Activated naive CD4-positive, alpha-beta T cell treated with anti-CD3 and anti-CD28 coated beads, Interleukin-2, amount 10 ng/mL, durations not matched to agents 7 days and 5 days (primary cell): ENCODE measurements around the gene SEL1L.
"Not testable (repeated sequence)": the region's sequence is repeated elsewhere in the genome, so short reads cannot be mapped to it uniquely, and the experiment has no call there.

ENCODE experiments used
- CTCF ChIA-PET: fragments of 350-600 bp; sonication (Branson Sonifier 250); formaldehyde crosslinking; loops from one replicate; lab custom pipeline; 2021; ENCODE audit warnings: antibody characterized with exemption; lab: Charles Lee
- DNase-seq: peaks from one replicate; pipeline ENCODE4 v3.0.0-alpha.2; 2020
- H3K27ac Mint-ChIP-seq: one replicate; pipeline ENCODE4 v1.8.0; 2021; ENCODE audit warnings: mild to moderate bottlenecking, moderate library complexity, mixed read lengths
- H3K27me3 Mint-ChIP-seq: one replicate; pipeline ENCODE4 v1.8.0; 2021; ENCODE audit warnings: mild to moderate bottlenecking, mixed read lengths
- H3K36me3 Mint-ChIP-seq: one replicate; pipeline ENCODE4 v1.8.0; 2021; ENCODE audit warnings: mixed read lengths
- H3K4me1 Mint-ChIP-seq: one replicate; pipeline ENCODE4 v1.8.0; 2021; ENCODE audit warnings: mixed read lengths
- H3K4me3 Mint-ChIP-seq: one replicate; pipeline ENCODE4 v1.8.0; 2021; ENCODE audit warnings: mild to moderate bottlenecking, moderate library complexity, mixed read lengths
- H3K9me3 Mint-ChIP-seq: one replicate; pipeline ENCODE4 v1.8.0; 2021; ENCODE audit warnings: mixed read lengths

The SEL1L gene

GRCh38 chr14:81474685-81475324 is 58.8 kb downstream of the SEL1L start:
- H3K27me3 Mint-ChIP-seq = no peaks in the 10 kb centered on the region
- CTCF ChIA-PET = no interaction called here
- H3K4me3 Mint-ChIP-seq = peak overlapping the region; percentile 43
- peaks cover 62% of the 10 kb centered on the region for H3K36me3 Mint-ChIP-seq
- DNase-seq = no peak
- H3K9me3 Mint-ChIP-seq = peaks cover 5% of the 10 kb centered on the region
- peak overlapping the region; percentile 97 for H3K27ac Mint-ChIP-seq
- peaks cover 65% of the 10 kb centered on the region for H3K4me1 Mint-ChIP-seq

GRCh38 chr14:81474148-81474492 is 59.5 kb downstream of the SEL1L start:
- no peaks in the 10 kb centered on the region for H3K27me3 Mint-ChIP-seq
- CTCF ChIA-PET = no interaction called here
- DNase-seq = no peak
- H3K4me3 Mint-ChIP-seq = peak overlapping the region; percentile 43
- H3K27ac Mint-ChIP-seq = peak overlapping the region; percentile 97
- H3K36me3 Mint-ChIP-seq = peaks cover 56% of the 10 kb centered on the region
- peaks cover 5% of the 10 kb centered on the region for H3K9me3 Mint-ChIP-seq
- peaks cover 69% of the 10 kb centered on the region for H3K4me1 Mint-ChIP-seq

- Mint-ChIP-seq H3K4me3 (peak overlapping the region; percentile 43), H3K36me3 (peaks cover 51% of the 10 kb centered on the region), H3K27ac (peak overlapping the region; percentile 97), H3K27me3 (no peaks in the 10 kb centered on the region), H3K4me1 (peaks cover 69% of the 10 kb centered on the region), H3K9me3 (peaks cover 5% of the 10 kb centered on the region)
- DNase-seq = no peak
- CTCF ChIA-PET = no interaction called here
Measured at GRCh38 chr14:81473456-81474147, 60.1 kb downstream of the SEL1L start.

GRCh38 chr14:81472096-81472800 is 61.4 kb downstream of the SEL1L start:
- CTCF ChIA-PET = interaction anchor here (0.7 kb wide), 1 partner anchor 11 kb away, joined by 3 read pairs; no protein-coding TSS in a partner anchor
- peaks cover 69% of the 10 kb centered on the region for H3K4me1 Mint-ChIP-seq
- peak overlapping the region; percentile 26 for H3K27ac Mint-ChIP-seq
- DNase-seq = no peak
- no peaks in the 10 kb centered on the region for H3K27me3 Mint-ChIP-seq
- H3K36me3 Mint-ChIP-seq = peaks cover 44% of the 10 kb centered on the region
- peaks cover 5% of the 10 kb centered on the region for H3K9me3 Mint-ChIP-seq
- H3K4me3 Mint-ChIP-seq = no peak overlapping the region

- Mint-ChIP-seq H3K4me3 (peak overlapping the region; percentile 39), H3K9me3 (peaks cover 5% of the 10 kb centered on the region), H3K27me3 (no peaks in the 10 kb centered on the region), H3K27ac (peak overlapping the region; percentile 88), H3K36me3 (peaks cover 36% of the 10 kb centered on the region), H3K4me1 (peaks cover 65% of the 10 kb centered on the region)
- CTCF ChIA-PET = interaction anchor here (1.7 kb wide), 1 partner anchor 202 kb away, joined by 6 read pairs; no protein-coding TSS in a partner anchor
- peak; percentile 32 for DNase-seq
Measured at GRCh38 chr14:81471062-81471461, 62.6 kb downstream of the SEL1L start.

GRCh38 chr14:81470557-81470826 is 63.2 kb downstream of the SEL1L start:
- H3K9me3 Mint-ChIP-seq, H3K27me3 Mint-ChIP-seq, H3K4me3 Mint-ChIP-seq, DNase-seq: not testable (repeated sequence)
- peaks cover 65% of the 10 kb centered on the region for H3K4me1 Mint-ChIP-seq
- peaks cover 33% of the 10 kb centered on the region for H3K36me3 Mint-ChIP-seq
- CTCF ChIA-PET = interaction anchor here (1.7 kb wide), 1 partner anchor 201 kb away, joined by 6 read pairs; no protein-coding TSS in a partner anchor
- peak overlapping the region; percentile 88 for H3K27ac Mint-ChIP-seq

- CTCF ChIA-PET = interaction anchor here (0.9 to 4.3 kb wide), 3 partner anchors 10 to 198 kb away, joined by 3 to 35 read pairs (median 32); no protein-coding TSS in a partner anchor
- Mint-ChIP-seq H3K36me3 (peaks cover 13% of the 10 kb centered on the region), H3K4me1 (peaks cover 41% of the 10 kb centered on the region), H3K9me3 (peaks cover 5% of the 10 kb centered on the region), H3K27me3 (no peaks in the 10 kb centered on the region), H3K4me3 (no peak overlapping the region), H3K27ac (no peak overlapping the region)
- no peak for DNase-seq
Measured at GRCh38 chr14:81466854-81467253, 66.8 kb downstream of the SEL1L start.

GRCh38 chr14:81465507-81466228 is 68.0 kb downstream of the SEL1L start:
- Mint-ChIP-seq H3K36me3 (peaks cover 5% of the 10 kb centered on the region), H3K9me3 (peaks cover 3% of the 10 kb centered on the region), H3K27me3 (no peaks in the 10 kb centered on the region), H3K4me3 (peak overlapping the region; percentile 53), H3K4me1 (peaks cover 29% of the 10 kb centered on the region), H3K27ac (peak overlapping the region; percentile 93)
- DNase-seq = no peak
- CTCF ChIA-PET = interaction anchor here (1.2 to 4.3 kb wide), 6 partner anchors 12 to 469 kb away, joined by 4 to 35 read pairs (median 10); no protein-coding TSS in a partner anchor

GRCh38 chr14:81465003-81465392 is 68.7 kb downstream of the SEL1L start:
- Mint-ChIP-seq H3K4me1 (peaks cover 23% of the 10 kb centered on the region), H3K4me3 (peak overlapping the region; percentile 72), H3K27ac (peak overlapping the region; percentile 93)
- not testable (repeated sequence) for H3K36me3 Mint-ChIP-seq, H3K9me3 Mint-ChIP-seq, H3K27me3 Mint-ChIP-seq
- CTCF ChIA-PET = interaction anchor here (0.6 to 4.3 kb wide), 21 partner anchors 11 to 694 kb away, joined by 3 to 35 read pairs (median 4); partner anchors contain the start of gene GTF2A1
- peak; percentile 27 for DNase-seq

GRCh38 chr14:81464253-81465002 is 69.2 kb downstream of the SEL1L start:
- H3K9me3 Mint-ChIP-seq = no peaks in the 10 kb centered on the region
- peaks cover 18% of the 10 kb centered on the region for H3K4me1 Mint-ChIP-seq
- CTCF ChIA-PET = interaction anchor here (0.6 to 4.3 kb wide), 23 partner anchors 11 to 693 kb away, joined by 3 to 35 read pairs (median 4); partner anchors contain the start of gene GTF2A1
- peaks cover 3% of the 10 kb centered on the region for H3K27me3 Mint-ChIP-seq
- peak; percentile 72 for DNase-seq
- H3K4me3 Mint-ChIP-seq = peak overlapping the region; percentile 72
- no peaks in the 10 kb centered on the region for H3K36me3 Mint-ChIP-seq
- peak overlapping the region; percentile 93 for H3K27ac Mint-ChIP-seq

GRCh38 chr14:81462356-81462755 is 71.3 kb downstream of the SEL1L start:
- DNase-seq, H3K36me3 Mint-ChIP-seq, H3K27ac Mint-ChIP-seq, H3K9me3 Mint-ChIP-seq, H3K4me3 Mint-ChIP-seq, H3K27me3 Mint-ChIP-seq, CTCF ChIA-PET: not testable (repeated sequence)
- peaks cover 21% of the 10 kb centered on the region for H3K4me1 Mint-ChIP-seq

- DNase-seq = no peak
- peaks cover 11% of the 10 kb centered on the region for H3K27me3 Mint-ChIP-seq
- no peak overlapping the region for H3K4me3 Mint-ChIP-seq
- no peaks in the 10 kb centered on the region for H3K36me3 Mint-ChIP-seq
- peaks cover 13% of the 10 kb centered on the region for H3K4me1 Mint-ChIP-seq
- CTCF ChIA-PET = interaction anchor here (0.9 to 1.5 kb wide), 3 partner anchors 190 to 290 kb away, joined by 3 to 5 read pairs (median 3); no protein-coding TSS in a partner anchor
- H3K27ac Mint-ChIP-seq = no peak overlapping the region
- H3K9me3 Mint-ChIP-seq = no peaks in the 10 kb centered on the region
Measured at GRCh38 chr14:81459912-81460311, 73.7 kb downstream of the SEL1L start.

GRCh38 chr14:81458352-81458751 is 75.3 kb downstream of the SEL1L start:
- CTCF ChIA-PET = interaction anchor here (1.4 kb wide), 1 partner anchor 189 kb away, joined by 3 read pairs; no protein-coding TSS in a partner anchor
- no peak overlapping the region for H3K4me3 Mint-ChIP-seq
- no peaks in the 10 kb centered on the region for H3K9me3 Mint-ChIP-seq
- no peak overlapping the region for H3K27ac Mint-ChIP-seq
- no peaks in the 10 kb centered on the region for H3K36me3 Mint-ChIP-seq
- H3K27me3 Mint-ChIP-seq = peaks cover 14% of the 10 kb centered on the region
- no peak for DNase-seq
- peaks cover 4% of the 10 kb centered on the region for H3K4me1 Mint-ChIP-seq
